ENCODE data around the gene DGKA.

DGKA gene

DNA sequence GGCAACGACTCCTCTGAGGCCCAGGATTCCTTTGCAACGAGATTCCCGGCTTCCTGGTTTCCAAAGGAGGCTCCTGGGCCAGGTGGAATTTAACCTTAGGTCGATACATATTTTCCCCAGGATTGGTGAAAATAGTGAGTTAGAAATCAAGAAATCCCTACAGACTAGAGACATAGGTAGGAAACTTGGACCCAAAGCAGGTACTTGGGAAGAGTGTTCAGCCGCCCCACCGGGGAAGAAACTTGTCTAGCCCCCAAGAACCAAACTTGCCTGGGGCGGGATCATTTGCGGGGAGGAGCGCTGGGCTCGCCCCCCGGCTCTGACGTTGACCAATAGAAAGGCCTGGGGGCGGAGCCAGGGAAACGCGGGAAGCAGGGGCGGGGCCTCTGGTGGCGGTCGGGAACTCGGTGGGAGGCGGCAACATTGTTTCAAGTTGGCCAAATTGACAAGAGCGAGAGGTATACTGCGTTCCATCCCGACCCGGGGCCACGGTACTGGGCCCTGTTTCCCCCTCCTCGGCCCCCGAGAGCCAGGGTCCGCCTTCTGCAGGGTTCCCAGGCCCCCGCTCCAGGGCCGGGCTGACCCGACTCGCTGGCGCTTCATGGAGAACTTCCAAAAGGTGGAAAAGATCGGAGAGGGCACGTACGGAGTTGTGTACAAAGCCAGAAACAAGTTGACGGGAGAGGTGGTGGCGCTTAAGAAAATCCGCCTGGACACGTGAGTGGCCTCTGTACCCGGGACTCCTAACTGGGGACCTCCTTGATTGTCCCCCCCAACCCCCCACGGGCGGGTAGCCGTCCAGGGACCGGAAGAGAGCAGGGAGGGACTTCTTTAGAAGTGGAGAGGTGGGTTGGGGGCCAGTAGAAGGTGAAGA lies 35.7 kb downstream of the DGKA start, which contains the start of gene CDK2:
Gene CDK2, plus strand, starts transcription at position 423 of the 874 bp plus-strand sequence. Its CDS starts 179 bp downstream, at position 602.
- TF ChIP-seq POLR2AphosphoS5 (IDR thresholded peaks at IDR 0.05; ENCODE audit: borderline replicate concordance, low read depth, low read length) (peak; percentile 88), FOXP2 (optimal IDR thresholded peaks at IDR 0.05; ENCODE audit: control extremely low read depth, extremely low read length, insufficient read depth) (no peak)
- DNase-seq (ENCODE audit: low read depth, low spot score): peak; percentile 39
- Histone ChIP-seq H3K4me3 (peak within 1 kb of the TSS; percentile 97), H3K9ac (ENCODE audit: insufficient read length) (peak within 1 kb of the TSS; percentile 95), H3K27ac (0 out of 2 replicates have a peak within 1 kb of the TSS, but pooled peaks have one; percentile 37), H3K9me3 (ENCODE audit: low read depth, low read length) (no peaks in the 10 kb centered on the region), H3K36me3 (ENCODE audit: insufficient read depth, low read length) (peaks cover 30% of the 10 kb centered on the region)

DNA sequence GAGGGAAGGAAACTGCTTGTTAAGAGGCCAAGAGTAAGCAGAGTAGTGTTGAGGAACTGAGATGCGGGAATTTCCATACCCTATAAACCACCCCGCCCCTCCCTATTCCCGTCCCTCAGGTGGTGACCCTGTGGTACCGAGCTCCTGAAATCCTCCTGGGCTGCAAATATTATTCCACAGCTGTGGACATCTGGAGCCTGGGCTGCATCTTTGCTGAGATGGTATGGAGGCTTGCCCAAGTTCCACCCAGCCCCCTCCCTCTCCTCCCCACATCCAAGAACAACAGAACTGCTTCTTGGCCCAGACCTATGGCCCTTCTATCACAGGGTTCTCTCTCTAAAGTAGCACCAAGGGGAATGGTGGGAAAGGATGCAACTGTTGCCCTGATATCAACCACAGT lies 38.4 kb downstream of the DGKA start:
- Histone ChIP-seq H3K4me3 (no peak overlapping the region), H3K9me3 (ENCODE audit: low read depth, low read length) (no peaks in the 10 kb centered on the region), H3K9ac (ENCODE audit: insufficient read length) (no peak overlapping the region), H3K27ac (no peak overlapping the region), H3K36me3 (ENCODE audit: insufficient read depth, low read length) (peaks cover 35% of the 10 kb centered on the region)
- DNase-seq (ENCODE audit: low read depth, low spot score): no peak
- TF ChIP-seq EZH2 (IDR thresholded peaks at IDR 0.05) (no peak), FOXP2 (optimal IDR thresholded peaks at IDR 0.05; ENCODE audit: control extremely low read depth, extremely low read length, insufficient read depth) (no peak), POLR2AphosphoS5 (IDR thresholded peaks at IDR 0.05; ENCODE audit: borderline replicate concordance, low read depth, low read length) (no peak)

DNA sequence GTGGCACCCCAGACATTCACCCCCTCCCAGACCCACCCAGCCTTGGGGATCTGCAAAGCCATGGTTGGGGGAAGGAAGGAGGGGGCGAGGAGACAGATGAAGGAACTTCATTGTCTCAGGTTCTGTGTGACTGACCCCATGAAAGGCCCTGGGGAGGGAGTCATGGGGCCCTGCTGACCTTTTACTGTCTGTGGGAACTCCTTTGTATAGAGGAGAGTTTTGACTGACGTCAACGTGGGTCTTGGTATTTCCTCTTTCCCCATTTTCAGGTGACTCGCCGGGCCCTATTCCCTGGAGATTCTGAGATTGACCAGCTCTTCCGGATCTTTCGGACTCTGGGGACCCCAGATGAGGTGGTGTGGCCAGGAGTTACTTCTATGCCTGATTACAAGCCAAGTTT lies 39.8 kb downstream of the DGKA start:
- DNase-seq (ENCODE audit: low read depth, low spot score): no peak
- no peak overlapping the region for H3K27ac ChIP-seq
- peaks cover 35% of the 10 kb centered on the region for H3K36me3 ChIP-seq (ENCODE audit: insufficient read depth, low read length)
- no peaks in the 10 kb centered on the region for H3K9me3 ChIP-seq (ENCODE audit: low read depth, low read length)
- H3K4me3 ChIP-seq: no peak overlapping the region
- no peak overlapping the region for H3K9ac ChIP-seq (ENCODE audit: insufficient read length)
- TF ChIP-seq EZH2 (IDR thresholded peaks at IDR 0.05) (no peak), FOXP2 (optimal IDR thresholded peaks at IDR 0.05; ENCODE audit: control extremely low read depth, extremely low read length, insufficient read depth) (no peak), POLR2AphosphoS5 (IDR thresholded peaks at IDR 0.05; ENCODE audit: borderline replicate concordance, low read depth, low read length) (no peak)

DNA sequence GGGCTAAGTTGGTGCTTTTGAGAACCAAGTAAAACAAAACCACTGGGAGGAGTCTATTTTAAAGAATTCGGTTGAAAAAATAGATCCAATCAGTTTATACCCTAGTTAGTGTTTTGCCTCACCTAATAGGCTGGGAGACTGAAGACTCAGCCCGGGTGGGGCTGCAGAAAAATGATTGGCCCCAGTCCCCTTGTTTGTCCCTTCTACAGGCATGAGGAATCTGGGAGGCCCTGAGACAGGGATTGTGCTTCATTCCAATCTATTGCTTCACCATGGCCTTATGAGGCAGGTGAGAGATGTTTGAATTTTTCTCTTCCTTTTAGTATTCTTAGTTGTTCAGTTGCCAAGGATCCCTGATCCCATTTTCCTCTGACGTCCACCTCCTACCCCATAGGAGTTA lies 41.1 kb downstream of the DGKA start:
- H3K9ac ChIP-seq (ENCODE audit: insufficient read length): no peak overlapping the region
- H3K4me3 ChIP-seq: peak overlapping the region; percentile 100
- H3K27ac ChIP-seq: peak overlapping the region; percentile 89
- no peak for TF ChIP-seq FOXP2 (optimal IDR thresholded peaks at IDR 0.05; ENCODE audit: control extremely low read depth, extremely low read length, insufficient read depth)
- TF ChIP-seq POLR2AphosphoS5 (IDR thresholded peaks at IDR 0.05; ENCODE audit: borderline replicate concordance, low read depth, low read length): no peak
- no peak for TF ChIP-seq EZH2 (IDR thresholded peaks at IDR 0.05)
- no peaks in the 10 kb centered on the region for H3K9me3 ChIP-seq (ENCODE audit: low read depth, low read length)
- no peak for DNase-seq (ENCODE audit: low read depth, low spot score)
- H3K36me3 ChIP-seq (ENCODE audit: insufficient read depth, low read length): peaks cover 35% of the 10 kb centered on the region

DNA sequence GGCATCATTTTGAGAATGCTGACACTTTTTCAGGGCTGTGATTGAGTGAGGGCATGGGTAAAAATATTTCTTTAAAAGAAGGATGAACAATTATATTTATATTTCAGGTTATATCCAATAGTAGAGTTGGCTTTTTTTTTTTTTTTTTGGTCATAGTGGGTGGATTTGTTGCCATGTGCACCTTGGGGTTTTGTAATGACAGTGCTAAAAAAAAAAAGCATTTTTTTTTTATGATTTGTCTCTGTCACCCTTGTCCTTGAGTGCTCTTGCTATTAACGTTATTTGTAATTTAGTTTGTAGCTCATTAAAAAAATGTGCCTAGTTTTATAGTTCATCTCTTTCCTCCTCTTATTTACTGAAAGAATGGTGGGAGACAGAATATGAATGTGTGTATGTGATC lies 41.5 kb downstream of the DGKA start:
- TF ChIP-seq POLR2AphosphoS5 (IDR thresholded peaks at IDR 0.05; ENCODE audit: borderline replicate concordance, low read depth, low read length) (no peak), FOXP2 (optimal IDR thresholded peaks at IDR 0.05; ENCODE audit: control extremely low read depth, extremely low read length, insufficient read depth) (no peak), EZH2 (IDR thresholded peaks at IDR 0.05) (no peak)
- peak overlapping the region; percentile 100 for H3K4me3 ChIP-seq
- peaks cover 35% of the 10 kb centered on the region for H3K36me3 ChIP-seq (ENCODE audit: insufficient read depth, low read length)

GRCh38 chr12:55972911-55973598 lies 42.1 kb downstream of the DGKA start:
- Histone ChIP-seq H3K9me3 (ENCODE audit: low read depth, low read length) (no peaks in the 10 kb centered on the region), H3K9ac (ENCODE audit: insufficient read length) (peak overlapping the region; percentile 92), H3K27ac (peak overlapping the region; percentile 89), H3K4me3 (peak overlapping the region; percentile 100), H3K36me3 (ENCODE audit: insufficient read depth, low read length) (peaks cover 33% of the 10 kb centered on the region)
- DNase-seq (ENCODE audit: low read depth, low spot score): no peak
- TF ChIP-seq POLR2AphosphoS5 (IDR thresholded peaks at IDR 0.05; ENCODE audit: borderline replicate concordance, low read depth, low read length): no peak

More for the DNA sequence above, 41.5 kb downstream of the DGKA start:
- Histone ChIP-seq H3K9me3 (ENCODE audit: low read depth, low read length) (no peaks in the 10 kb centered on the region), H3K27ac (peak overlapping the region; percentile 89), H3K9ac (ENCODE audit: insufficient read length) (peak overlapping the region; percentile 92)
- DNase-seq (ENCODE audit: low read depth, low spot score): no peak

DNA sequence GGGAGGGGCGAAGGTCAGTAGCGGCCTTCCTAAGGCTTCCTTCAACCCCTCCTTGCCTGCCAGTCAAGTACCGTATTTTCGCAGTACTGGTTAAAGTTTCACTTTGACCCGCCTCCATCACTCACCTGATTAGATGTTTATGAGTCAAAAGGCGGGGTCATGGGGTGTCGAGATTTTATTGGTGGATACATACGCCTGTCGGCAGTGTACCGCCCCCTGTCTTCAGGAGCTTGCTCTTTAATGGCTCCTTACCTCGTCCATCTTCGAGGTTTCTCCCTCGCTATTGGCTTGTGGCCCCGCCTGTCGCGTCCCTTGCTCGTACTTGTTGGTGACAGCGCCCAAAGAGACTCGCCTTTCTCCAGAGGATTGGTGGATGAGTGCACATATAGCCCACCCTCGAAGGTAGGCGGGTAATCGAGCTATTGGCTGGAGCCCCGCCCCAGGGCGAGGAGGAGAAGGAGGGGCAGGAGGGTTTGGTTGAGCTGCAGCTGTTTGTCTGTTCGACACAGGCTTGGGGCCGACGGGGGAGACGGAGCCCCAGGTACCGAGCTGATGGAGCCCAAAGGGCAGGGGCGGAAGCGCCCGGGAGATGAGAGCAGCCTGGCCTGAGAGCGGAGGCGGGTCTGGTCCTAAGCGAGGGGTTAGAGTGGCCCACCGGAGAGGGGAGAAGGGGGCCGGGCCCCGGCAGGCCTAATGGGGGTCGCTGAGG lies 42.8 kb downstream of the DGKA start, which contains the start of gene RAB5B:
Gene RAB5B, plus strand, starts transcription at position 480 of the 709 bp plus-strand sequence. CDS start 12,883 bp downstream, outside the sequence.
- Histone ChIP-seq H3K4me3 (peak within 1 kb of the TSS; percentile 100), H3K9me3 (ENCODE audit: low read depth, low read length) (no peaks in the 10 kb centered on the region), H3K9ac (ENCODE audit: insufficient read length) (peak within 1 kb of the TSS; percentile 96), H3K27ac (peak within 1 kb of the TSS; percentile 89), H3K36me3 (ENCODE audit: insufficient read depth, low read length) (peaks cover 26% of the 10 kb centered on the region)
- peak; percentile 99 for DNase-seq (ENCODE audit: low read depth, low spot score)
- TF ChIP-seq FOXP2 (optimal IDR thresholded peaks at IDR 0.05; ENCODE audit: control extremely low read depth, extremely low read length, insufficient read depth) (no peak), POLR2AphosphoS5 (IDR thresholded peaks at IDR 0.05; ENCODE audit: borderline replicate concordance, low read depth, low read length) (peak; percentile 84)

DNA sequence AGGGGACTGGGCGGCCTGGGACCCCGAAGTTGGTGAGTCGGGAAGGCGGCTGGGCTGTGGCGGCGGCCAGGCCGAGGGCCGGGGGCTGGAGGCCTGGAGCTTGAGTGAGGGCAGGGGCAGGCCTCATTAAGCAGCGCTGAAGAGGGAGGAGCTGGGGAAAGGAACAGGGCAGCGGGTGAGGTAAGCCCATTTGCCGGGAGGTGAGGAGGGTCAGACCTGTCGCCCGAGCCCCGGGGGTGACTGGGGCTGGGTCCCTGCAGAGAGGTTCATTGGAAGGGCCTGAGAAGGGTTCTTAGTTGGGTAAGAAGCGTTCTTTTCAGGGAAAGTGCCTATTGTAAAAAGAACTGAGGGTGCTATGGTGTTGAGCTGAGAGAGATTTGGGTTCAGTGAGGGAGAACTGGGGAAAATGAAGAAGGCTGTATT lies 43.4 kb downstream of the DGKA start:
- Histone ChIP-seq H3K36me3 (ENCODE audit: insufficient read depth, low read length) (peaks cover 20% of the 10 kb centered on the region), H3K4me3 (peak overlapping the region; percentile 99), H3K9me3 (ENCODE audit: low read depth, low read length) (no peaks in the 10 kb centered on the region), H3K9ac (ENCODE audit: insufficient read length) (peak overlapping the region; percentile 96), H3K27ac (peak overlapping the region; percentile 57)
- TF ChIP-seq FOXP2 (optimal IDR thresholded peaks at IDR 0.05; ENCODE audit: control extremely low read depth, extremely low read length, insufficient read depth) (no peak), EZH2 (IDR thresholded peaks at IDR 0.05) (no peak), POLR2AphosphoS5 (IDR thresholded peaks at IDR 0.05; ENCODE audit: borderline replicate concordance, low read depth, low read length) (no peak)
- DNase-seq (ENCODE audit: low read depth, low spot score): no peak
